HG02678 (cell line): ENCODE data around the gene TTI1.
A peak's percentile ranks its signal among the peaks of the same experiment; 100 is the strongest.

Source experiments
- ATAC-seq: cut with Tn5 transposase; IDR thresholded peaks from one replicate; pipeline ENCODE4 v1.9.1; 2021; ENCODE audit warnings: mild to moderate bottlenecking, moderate library complexity; ENCODE audit not compliant: unreplicated experiment

Gene TTI1

GRCh38 chr20:38055294-38055693 is 22.0 kb upstream of the TTI1 start:
- ATAC-seq: no peak

- ATAC-seq: no peak
These were observed 21.4 kb upstream of the TTI1 start for GRCh38 chr20:38054647-38055046.

- ATAC-seq: no peak
These were observed 19.6 kb upstream of the TTI1 start for GRCh38 chr20:38052870-38053269.

GRCh38 chr20:38050686-38051085 is 17.4 kb upstream of the TTI1 start:
- no peak for ATAC-seq

- ATAC-seq: no peak
These were observed 16.5 kb upstream of the TTI1 start for GRCh38 chr20:38049800-38050199.

- ATAC-seq: no peak
These were observed 13.3 kb upstream of the TTI1 start for GRCh38 chr20:38046572-38046971.

- ATAC-seq: no peak
These were observed 11.4 kb upstream of the TTI1 start for GRCh38 chr20:38044685-38045084.

- no peak for ATAC-seq
These were observed 10.4 kb upstream of the TTI1 start for GRCh38 chr20:38043512-38044300.

- no peak for ATAC-seq
These were observed 7.0 kb upstream of the TTI1 start for GRCh38 chr20:38040276-38040675.

GRCh38 chr20:38036366-38036765 is 3.1 kb upstream of the TTI1 start:
- no peak for ATAC-seq

- no peak for ATAC-seq
These were observed 1.7 kb upstream of the TTI1 start for GRCh38 chr20:38034961-38035360.

- no peak for ATAC-seq
These were observed 923 bp upstream of the TTI1 start for GRCh38 chr20:38034108-38034649.

GRCh38 chr20:38032585-38033329 is 499 bp downstream of the TTI1 start:
- peak; percentile 53 for ATAC-seq

GRCh38 chr20:38031957-38032356 is 1.3 kb downstream of the TTI1 start:
- no peak for ATAC-seq

- no peak for ATAC-seq
These were observed 3.8 kb downstream of the TTI1 start for GRCh38 chr20:38029453-38029852.

GRCh38 chr20:38024496-38024895 is 8.8 kb downstream of the TTI1 start:
- ATAC-seq: no peak

GRCh38 chr20:38023181-38024001 is 9.9 kb downstream of the TTI1 start:
- ATAC-seq: no peak

- no peak for ATAC-seq
These were observed 12.0 kb downstream of the TTI1 start for GRCh38 chr20:38021087-38021772.

- ATAC-seq: no peak
These were observed 14.9 kb downstream of the TTI1 start for GRCh38 chr20:38018385-38018784.

- ATAC-seq: no peak
These were observed 15.3 kb downstream of the TTI1 start for GRCh38 chr20:38017959-38018358.

GRCh38 chr20:38013887-38014286 is 19.4 kb downstream of the TTI1 start:
- no peak for ATAC-seq
